ENCODE measurements around the gene CSNK2B.

Gene CSNK2B

DNA sequence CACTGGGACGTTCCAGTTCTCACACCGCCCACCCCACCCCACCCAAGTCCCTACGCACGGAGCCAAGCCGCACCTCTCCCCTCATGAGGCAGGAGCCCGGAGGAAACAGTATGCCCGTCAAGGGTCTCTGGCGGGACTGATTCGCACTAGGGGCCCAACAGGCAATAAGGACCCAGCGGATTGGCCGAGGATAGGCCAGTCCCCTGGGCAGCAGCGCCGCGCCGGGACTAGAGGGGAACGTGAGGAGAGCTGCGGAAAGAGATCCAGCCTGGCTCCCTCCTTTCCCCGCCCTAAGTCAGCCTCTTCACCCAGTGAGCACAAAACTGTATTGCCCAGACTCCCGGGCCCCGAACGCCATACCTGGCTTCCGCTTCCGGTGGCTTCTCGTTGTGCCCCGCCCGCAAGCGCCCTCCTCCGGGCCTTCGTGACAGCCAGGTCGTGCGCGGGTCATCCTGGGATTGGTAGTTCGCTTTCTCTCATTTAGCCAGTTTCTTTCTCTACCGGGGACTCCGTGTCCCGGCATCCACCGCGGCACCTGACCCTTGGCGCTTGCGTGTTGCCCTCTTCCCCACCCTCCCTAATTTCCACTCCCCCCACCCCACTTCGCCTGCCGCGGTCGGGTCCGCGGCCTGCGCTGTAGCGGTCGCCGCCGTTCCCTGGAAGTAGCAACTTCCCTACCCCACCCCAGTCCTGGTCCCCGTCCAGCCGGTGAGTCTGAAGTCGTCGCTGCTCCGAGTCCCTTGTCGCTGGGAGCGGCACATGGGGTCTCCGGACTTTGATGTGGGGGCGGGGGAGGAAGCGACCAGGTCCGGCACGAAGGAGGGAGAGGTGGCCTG lies at the start of gene CSNK2B:
CSNK2B (plus strand) TSS at position 580 of the 836 bp plus-strand sequence. CDS start 752 bp downstream, outside the sequence.
- DNase-seq, result peak; percentile 98

DNA sequence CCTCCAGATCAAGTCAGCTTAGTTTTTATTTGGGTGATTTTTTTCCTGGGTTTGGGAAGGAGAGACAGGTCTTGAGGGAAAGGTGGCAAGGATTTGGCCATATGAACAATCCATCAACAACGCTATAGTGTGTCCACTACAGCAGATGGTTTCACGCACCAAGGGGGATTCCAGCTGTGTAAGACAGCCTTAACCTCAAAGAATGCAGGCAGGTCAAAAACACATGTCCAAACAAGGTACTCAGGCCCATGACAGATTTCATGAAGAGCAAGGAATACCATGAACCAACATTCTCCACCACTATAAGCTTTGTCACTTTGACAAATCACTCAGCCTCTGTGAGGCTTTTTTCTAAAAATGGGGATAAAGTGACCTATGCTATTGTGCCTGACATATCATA lies 48.9 kb upstream of the CSNK2B start:
- DNase-seq, result no peak

DNA sequence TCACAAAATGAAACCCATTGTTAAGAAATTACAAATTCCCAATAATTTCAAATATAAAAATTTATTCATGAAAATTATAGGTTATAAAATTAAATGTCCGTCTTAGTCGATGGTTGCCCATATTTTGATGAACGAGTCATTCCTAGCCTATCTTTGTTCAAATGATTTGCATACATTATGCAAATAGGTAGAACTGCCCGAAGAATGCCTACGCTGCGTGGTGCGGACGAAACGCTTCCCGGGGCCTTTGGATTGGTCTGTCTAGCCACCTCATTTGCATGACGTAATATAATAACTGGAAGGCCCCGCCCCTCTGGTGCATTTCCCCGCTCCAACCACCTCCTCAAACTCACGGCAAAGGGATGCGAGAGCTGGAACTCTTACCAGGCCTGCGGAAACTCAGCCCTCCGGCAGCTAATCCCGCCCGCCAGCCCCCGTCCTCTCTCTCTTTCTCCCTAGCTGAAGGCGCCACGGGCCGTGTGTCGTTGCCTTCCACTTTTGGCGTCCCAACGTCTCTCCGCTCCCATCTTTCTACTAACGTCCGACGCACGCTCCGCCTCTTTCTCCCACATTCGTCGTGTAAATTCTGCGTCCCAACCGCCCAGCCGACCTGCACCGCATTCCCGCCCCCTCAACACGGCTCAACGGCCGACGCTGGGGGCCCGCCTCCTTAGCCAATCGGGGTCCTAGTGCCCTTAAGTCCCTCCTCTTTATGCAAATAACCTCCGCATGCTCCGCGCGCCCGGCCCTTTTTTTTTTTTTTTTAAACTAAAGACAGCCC lies 45.9 kb upstream of the CSNK2B start:
- peak; percentile 98 to 99 for DNase-seq

DNA sequence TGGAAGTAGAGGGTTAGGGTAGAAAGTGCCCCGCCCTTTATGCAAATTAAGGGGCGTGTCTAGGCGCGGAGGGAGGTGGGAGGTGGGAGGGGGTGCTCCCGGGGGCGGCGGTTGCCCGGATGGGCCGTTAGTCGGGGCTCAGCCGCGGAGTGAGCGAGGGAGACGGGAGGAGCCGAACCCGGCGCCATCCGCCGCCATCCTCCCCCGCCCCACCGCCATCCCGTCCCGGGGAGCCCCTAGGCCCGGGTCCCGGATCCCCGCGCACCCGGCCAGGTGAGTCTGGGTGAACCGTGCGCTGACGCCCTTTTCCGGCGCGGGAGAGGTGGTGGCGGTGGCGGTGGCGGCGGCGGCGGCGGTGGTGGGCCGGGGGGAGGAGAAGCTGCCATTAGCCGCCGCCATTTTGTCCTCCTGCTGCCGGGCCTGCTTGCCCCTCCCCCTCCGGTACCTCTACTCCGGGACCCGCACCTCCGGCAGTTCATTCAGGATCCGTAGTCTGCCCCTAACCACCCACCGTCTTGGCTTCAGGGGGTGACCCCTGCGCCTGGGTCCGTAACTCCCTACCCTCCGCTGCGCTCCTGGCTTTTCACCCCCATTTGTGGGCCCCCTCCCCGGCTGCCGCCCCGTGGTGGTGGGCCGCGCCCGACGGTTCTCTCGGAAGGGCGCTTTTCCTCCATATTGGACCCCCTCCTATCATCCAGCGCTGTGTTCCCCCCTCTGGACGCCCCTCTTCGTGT lies 45.1 kb upstream of the CSNK2B start, which contains the start of gene PRRC2A:
PRRC2A (plus strand) TSS at position 130 of the 734 bp plus-strand sequence. CDS start 2,075 bp downstream, outside the sequence.
- DNase-seq, result no peak

DNA sequence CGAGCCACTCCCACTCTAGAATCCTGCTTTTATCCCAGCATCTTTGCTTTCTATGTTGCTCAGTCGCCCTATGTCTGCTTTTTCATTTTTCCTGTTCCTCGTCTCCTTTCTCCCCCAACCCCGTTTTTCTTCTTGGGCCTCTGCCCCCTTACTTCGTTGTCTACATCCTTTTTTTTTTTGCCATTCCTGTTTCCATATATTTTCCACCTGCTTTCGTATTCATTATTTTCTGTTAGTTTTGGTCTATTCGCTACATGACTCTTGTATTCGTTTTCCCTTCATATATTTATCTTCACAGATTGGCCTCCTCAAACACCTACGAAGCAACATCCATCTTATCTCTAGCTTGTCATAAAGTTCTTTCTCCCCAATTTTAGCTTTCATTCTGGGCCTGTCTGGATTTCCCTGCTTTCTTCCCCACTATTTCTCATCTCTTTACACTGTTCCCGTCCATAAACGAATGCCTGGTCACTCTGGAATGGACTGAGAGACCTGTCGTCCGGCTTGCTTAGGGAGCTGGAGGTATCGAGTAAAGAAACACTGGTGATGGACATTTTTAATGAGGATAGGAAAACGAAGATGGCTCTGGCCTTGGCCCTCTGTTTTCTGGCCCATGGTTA lies 44.5 kb upstream of the CSNK2B start:
- no peak for DNase-seq

DNA sequence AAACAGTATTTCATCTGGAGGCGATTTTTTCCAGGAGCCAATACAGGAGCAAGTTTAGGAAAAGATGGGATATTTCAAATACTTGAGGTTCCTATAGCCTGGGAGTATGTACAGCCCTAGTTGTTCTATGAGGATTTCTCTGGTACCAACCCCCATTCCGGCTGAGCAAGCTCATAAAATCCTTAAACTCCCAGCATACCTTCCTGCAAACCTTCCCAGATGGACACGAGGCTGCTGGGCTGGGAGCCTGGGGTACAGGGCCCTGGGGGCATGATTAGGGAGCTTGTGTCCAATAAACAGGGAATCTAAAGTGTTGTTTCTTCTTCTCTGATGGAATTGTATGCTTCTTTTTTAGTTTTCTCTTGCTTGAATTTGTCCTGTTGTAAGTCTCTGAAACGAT lies 43.9 kb upstream of the CSNK2B start:
- DNase-seq, result no peak

DNA sequence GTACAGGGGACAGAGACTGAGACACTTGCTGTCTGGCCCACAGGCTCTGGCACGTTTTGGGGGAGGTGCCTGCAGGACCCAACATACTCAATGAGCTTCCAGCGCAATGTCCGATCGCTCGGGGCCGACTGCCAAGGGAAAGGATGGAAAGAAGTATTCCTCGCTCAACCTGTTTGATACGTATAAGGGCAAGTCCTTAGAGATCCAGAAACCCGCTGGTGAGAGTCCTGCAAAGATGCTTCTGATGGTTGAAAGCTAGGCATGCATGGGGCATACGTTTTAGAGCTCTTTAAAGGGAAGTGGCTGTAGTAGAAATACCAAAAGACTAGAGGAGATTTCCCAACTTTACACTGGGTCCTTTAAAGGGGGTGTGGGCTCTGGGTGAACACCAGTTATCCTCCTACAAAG lies 43.2 kb upstream of the CSNK2B start:
- DNase-seq, result no peak

DNA sequence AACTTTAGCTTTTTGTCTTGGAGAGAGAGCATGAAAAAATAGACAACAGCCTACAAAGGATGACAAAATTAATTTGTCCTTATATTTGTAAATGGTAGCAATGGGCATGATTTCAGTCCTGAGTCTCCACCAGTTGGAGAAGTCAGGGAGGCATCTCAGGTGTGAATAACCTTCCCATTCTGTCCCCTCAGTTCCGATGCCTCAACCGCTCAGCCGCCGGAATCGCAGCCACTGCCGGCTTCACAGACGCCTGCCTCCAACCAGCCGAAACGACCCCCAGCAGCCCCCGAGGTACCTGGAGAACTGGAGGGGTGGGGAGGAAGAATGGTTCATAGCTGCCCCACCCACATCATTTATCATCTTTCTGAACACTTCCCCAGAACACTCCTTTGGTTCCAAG lies 41.8 kb upstream of the CSNK2B start:
- DNase-seq, result no peak

DNA sequence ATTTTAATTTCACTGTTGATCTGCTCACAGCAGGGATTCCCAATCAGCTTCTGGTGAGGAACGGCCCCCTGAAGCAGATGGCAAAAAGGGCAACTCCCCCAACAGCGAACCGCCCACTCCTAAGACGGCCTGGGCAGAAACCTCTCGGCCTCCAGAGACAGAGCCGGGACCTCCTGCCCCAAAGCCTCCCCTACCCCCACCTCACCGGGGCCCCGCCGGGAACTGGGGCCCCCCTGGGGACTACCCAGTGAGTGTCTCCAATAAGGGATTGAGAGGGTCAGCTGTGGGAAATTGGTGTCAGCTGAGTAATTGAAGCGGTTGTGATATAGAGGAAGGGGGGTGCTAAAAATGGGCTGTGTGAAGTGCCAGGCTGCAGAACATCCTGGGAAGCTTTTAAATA lies 38.9 kb upstream of the CSNK2B start:
- no peak for DNase-seq

DNA sequence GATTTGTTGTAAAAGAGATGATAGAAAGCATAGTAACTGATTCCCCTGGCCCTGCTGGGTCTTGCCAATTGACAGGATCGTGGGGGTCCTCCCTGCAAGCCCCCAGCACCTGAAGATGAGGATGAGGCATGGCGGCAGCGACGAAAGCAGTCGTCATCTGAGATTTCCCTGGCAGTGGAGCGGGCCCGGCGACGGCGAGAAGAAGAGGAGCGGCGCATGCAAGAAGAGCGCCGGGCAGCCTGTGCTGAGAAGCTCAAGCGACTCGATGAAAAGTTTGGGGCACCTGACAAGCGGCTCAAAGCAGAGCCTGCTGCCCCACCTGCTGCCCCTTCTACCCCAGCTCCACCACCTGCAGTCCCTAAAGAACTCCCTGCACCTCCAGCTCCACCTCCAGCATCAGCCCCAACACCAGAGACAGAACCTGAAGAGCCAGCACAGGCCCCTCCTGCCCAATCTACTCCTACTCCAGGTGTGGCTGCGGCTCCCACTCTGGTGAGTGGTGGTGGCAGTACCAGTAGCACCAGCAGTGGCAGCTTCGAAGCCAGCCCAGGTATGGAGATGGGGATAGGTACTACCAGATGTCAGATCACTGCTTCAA lies 38.1 kb upstream of the CSNK2B start:
- no peak for DNase-seq

DNA sequence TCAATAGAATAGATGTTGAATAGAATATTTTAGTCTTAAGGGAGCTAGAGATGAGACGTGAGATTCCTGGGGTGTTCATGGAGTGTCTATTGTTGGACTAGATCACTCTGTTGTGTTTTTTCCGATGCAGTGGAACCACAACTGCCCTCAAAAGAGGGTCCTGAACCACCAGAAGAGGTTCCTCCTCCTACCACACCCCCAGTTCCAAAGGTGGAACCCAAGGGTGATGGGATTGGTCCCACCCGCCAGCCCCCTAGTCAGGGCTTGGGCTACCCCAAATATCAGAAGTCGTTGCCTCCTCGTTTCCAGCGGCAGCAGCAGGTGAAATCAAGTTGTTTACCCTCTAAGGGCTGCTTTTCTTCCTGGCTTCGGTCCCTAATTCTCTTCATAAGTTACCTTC lies 36.9 kb upstream of the CSNK2B start:
- no peak for DNase-seq

DNA sequence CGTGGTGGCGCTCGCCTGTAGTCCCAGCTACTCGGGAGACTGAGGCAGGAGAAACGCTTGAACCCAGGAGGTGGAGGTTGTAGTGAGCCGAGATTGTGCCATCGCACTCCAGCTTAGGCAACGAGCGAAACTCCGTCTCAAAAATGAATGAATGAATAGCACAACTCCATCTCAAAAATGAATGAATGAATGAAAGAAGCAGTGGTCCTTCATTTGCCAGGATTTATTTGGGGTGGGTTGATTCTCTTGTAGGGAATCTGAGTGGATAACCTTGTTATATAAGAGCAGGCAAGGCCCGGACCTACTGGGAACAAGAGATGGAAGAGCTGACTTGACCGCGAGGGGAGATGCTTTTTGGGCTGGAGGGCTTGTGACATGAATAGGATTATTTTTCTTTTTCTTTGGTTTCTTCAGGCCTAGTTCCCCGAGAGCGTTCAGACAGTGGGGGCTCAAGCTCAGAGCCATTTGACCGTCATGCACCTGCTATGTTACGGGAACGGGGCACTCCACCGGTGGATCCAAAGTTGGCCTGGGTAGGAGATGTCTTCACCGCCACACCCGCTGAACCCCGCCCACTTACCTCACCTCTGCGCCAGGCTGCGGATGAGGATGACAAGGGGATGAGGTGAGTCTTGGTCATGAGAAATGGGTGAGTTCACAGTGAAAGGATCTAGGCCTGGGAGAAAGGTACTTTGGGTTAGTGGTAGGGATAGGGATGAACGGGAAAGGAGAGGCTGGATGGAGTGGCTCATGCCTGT lies 35.5 kb upstream of the CSNK2B start:
- DNase-seq, result no peak

DNA sequence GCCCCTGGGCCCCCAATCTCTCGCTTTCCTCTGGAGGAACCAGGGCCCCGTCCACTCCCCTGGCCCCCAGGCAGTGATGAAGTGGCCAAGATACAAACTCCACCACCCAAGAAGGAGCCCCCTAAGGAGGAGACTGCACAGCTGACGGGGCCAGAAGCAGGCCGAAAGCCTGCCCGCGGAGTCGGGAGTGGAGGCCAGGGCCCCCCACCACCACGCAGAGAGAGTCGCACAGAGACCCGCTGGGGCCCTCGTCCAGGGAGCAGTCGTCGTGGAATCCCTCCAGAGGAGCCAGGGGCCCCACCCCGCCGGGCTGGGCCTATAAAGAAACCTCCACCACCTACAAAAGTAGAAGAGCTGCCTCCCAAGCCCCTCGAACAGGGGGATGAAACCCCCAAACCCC lies 34.7 kb upstream of the CSNK2B start:
- DNase-seq, result no peak

DNA sequence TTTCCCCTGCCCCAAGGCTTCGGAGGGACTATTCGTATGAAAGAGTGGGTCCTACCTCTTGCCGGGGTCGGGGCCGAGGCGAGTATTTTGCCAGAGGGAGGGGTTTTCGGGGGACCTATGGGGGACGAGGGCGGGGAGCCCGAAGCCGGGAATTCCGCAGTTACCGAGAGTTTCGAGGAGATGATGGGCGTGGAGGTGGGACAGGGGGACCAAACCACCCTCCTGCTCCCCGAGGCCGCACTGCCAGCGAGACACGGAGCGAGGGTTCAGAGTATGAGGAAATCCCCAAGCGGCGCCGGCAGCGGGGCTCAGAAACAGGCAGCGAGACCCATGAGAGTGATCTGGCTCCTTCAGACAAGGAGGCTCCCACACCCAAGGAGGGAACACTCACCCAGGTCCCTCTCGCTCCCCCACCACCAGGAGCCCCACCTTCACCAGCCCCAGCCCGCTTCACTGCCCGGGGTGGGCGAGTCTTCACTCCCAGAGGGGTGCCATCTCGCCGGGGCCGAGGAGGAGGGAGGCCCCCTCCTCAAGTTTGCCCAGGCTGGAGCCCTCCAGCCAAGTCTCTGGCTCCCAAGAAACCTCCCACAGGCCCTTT lies 34.1 kb upstream of the CSNK2B start:
- DNase-seq, result no peak

DNA sequence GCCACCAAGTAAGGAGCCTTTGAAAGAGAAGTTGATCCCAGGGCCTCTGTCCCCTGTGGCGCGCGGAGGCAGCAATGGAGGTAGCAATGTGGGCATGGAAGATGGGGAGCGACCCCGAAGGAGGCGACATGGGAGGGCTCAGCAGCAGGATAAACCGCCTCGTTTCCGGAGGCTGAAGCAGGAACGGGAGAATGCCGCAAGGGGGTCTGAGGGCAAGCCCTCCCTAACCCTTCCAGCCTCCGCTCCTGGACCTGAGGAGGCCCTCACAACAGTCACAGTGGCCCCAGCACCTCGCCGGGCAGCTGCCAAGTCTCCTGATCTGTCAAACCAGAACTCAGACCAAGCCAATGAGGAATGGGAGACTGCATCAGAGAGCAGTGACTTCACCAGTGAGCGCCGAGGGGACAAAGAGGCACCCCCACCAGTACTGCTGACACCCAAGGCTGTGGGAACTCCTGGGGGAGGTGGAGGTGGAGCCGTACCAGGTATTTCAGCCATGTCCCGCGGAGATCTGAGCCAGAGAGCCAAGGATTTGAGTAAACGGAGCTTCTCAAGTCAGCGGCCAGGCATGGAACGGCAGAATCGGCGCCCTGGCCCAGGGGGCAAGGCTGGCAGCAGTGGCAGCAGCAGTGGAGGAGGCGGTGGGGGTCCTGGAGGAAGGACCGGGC lies 33.5 kb upstream of the CSNK2B start:
- no peak for DNase-seq

DNA sequence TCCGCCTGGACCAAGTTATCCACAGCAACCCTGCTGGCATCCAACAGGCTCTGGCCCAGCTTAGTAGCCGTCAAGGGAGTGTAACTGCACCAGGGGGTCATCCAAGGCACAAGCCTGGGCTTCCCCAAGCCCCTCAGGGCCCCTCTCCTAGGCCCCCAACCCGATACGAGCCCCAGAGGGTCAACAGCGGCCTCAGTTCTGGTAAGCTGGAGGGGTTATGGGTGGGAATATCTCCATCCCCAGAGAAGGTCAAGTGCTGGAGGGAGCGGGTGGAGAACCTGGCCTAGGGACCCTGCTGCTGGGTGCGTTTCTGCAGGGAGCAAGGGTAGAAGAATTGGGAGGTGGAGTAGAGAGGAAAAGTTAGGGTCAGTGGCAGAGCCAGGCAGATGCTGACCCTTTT lies 32.4 kb upstream of the CSNK2B start:
- no peak for DNase-seq

DNA sequence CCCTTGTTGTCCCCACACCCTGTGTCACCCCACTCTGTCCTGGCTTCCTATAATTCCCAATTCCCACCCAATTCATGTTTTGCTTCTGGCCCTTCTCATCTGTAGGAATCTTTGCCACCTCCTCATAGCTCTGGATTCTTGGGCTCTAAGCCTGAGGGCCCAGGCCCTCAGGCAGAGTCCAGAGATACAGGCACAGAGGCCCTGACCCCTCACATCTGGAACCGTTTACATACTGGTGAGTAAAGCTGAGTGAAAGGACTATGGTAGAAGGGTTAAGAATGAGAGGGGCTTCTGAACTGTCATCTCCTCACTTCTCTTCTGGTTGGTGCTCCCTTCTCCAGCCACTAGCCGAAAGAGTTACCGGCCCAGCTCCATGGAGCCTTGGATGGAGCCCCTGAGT lies 31.7 kb upstream of the CSNK2B start:
- DNase-seq, result no peak

DNA sequence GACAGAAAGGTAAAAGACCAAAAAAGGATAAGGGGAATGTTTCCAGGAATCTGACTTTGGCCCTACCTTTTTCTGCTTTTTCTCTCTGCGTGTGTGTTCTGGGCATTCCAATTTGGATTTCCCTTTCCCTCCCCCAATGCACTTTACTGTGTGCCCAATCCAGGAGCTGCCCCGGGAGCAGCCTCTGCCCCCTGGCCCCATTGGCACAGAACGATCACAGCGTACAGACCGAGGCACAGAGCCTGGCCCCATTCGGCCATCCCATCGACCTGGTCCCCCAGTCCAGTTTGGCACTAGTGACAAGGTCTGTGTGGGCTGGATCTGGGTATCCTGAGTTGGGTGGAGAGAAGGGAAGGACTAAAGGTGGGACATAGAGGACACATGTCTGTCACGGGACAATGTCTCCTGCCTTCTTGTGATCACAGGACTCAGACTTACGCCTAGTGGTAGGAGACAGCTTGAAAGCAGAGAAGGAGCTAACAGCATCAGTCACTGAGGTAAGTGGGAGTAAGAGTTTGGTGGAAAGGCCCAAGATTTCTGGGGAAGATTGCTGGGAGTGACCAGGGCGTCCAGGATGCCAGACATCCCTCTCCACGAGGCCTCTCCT lies 30.8 kb upstream of the CSNK2B start:
- no peak for DNase-seq

DNA sequence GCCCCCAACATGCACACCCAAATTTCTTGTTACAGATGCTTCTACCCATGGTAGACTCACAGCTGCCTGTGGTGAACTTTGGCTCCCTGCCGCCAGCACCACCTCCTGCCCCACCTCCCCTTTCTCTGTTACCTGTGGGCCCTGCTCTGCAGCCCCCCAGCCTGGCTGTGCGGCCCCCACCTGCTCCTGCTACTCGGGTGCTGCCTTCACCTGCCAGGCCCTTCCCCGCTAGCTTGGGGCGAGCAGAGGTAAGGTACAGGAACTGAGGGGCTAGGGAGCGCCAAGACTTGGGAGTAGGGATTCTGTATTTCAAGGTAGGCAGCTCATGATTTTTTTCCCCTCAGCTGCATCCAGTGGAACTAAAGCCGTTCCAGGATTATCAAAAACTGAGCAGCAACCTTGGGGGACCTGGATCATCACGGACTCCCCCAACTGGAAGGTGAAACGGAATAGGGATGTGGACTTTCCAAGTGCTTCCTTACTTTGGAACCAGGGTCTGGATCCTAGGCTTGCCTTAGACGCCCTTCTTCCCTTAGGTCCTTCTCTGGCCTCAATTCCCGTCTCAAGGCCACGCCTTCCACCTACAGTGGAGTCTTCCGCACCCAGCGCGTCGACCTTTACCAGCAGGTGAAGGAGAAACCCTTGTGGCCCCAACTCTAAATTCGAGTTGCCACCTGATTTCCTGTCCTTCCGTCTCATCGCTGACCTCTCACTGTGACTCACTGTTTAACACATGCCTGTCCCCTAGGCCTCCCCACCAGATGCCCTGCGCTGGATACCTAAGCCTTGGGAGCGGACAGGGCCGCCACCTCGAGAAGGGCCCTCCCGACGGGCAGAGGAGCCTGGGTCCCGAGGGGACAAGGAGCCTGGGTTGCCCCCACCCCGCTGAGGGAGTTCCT lies 28.9 kb upstream of the CSNK2B start:
- no peak for DNase-seq

Measured in activated T-cell treated with anti-CD3 and anti-CD28 coated beads, Interleukin-2, amount 50 U/mL, for 48 hours (primary cell).